Gastrocnemius medialis (tissue), 4 donors: ENCODE results near the gene WDR4.

Experiments used
- CTCF ChIP-seq, 5 experiments: fragments of 450-650 bp in 3 of 5; fragments of 200-600 bp in 2 of 5; sonication (generic) in 2 of 5; IDR thresholded peaks in 4 of 5; conservative IDR thresholded peaks in 1 of 5; 1 replicate in 4 of 5; 2 replicates in 1 of 5; pipeline ENCODE4 v1.5.1; 2016 to 2019; ENCODE audit warnings: antibody characterized with exemption in 5 of 5, mild to moderate bottlenecking in 3 of 5, moderate library complexity in 3 of 5
- POLR2A ChIP-seq, 2 donors: fragments of 450-650 bp; IDR thresholded peaks; one replicate each; pipeline ENCODE4 v1.6.1; 2017; ENCODE audit warnings: antibody characterized with exemption in 2 of 2, mild to moderate bottlenecking in 2 of 2, moderate library complexity in 2 of 2

GRCh38 chr21:42840411-42841155 lies 38.8 kb downstream of the WDR4 start:
- TF ChIP-seq CTCF (IDR thresholded peaks at IDR 0.05 in 4 of 5, conservative IDR thresholded peaks at IDR 0.05 in 1 of 5) (no peak), POLR2A (IDR thresholded peaks at IDR 0.05) (no peak)
